Stimulated activated memory B cell treated with anti-CD40 and anti-IgM and Interleukin-4, amounts not matched to agents 10 μg/mL and 1 μg/mL and 100 μg/mL, for 72 hours (primary cell): ENCODE measurements around the gene SLC36A1.
"Not testable (repeated sequence)": the region's sequence is repeated elsewhere in the genome, so short reads cannot be mapped to it uniquely, and the experiment has no call there.

Source experiments
- ATAC-seq: fragments of 150-1000 bp; cut with Tn5 transposase; 2 replicates; pipeline ENCODE4 v1.10.0; 2021
- H3K27ac Mint-ChIP-seq: one replicate; pipeline ENCODE4 v1.8.0; 2022; ENCODE audit warnings: mild to moderate bottlenecking, mixed read lengths
- H3K27me3 Mint-ChIP-seq: one replicate; pipeline ENCODE4 v1.8.0; 2022; ENCODE audit warnings: mixed read lengths
- H3K36me3 Mint-ChIP-seq: one replicate; pipeline ENCODE4 v1.8.0; 2022; ENCODE audit warnings: mixed read lengths
- H3K4me1 Mint-ChIP-seq: one replicate; pipeline ENCODE4 v1.8.0; 2022; ENCODE audit warnings: mixed read lengths
- H3K4me3 Mint-ChIP-seq: one replicate; pipeline ENCODE4 v1.8.0; 2022; ENCODE audit warnings: mild to moderate bottlenecking, moderate library complexity, mixed read lengths
- H3K9me3 Mint-ChIP-seq: one replicate; pipeline ENCODE4 v1.8.0; 2022; ENCODE audit warnings: mixed read lengths

Gene SLC36A1

DNA sequence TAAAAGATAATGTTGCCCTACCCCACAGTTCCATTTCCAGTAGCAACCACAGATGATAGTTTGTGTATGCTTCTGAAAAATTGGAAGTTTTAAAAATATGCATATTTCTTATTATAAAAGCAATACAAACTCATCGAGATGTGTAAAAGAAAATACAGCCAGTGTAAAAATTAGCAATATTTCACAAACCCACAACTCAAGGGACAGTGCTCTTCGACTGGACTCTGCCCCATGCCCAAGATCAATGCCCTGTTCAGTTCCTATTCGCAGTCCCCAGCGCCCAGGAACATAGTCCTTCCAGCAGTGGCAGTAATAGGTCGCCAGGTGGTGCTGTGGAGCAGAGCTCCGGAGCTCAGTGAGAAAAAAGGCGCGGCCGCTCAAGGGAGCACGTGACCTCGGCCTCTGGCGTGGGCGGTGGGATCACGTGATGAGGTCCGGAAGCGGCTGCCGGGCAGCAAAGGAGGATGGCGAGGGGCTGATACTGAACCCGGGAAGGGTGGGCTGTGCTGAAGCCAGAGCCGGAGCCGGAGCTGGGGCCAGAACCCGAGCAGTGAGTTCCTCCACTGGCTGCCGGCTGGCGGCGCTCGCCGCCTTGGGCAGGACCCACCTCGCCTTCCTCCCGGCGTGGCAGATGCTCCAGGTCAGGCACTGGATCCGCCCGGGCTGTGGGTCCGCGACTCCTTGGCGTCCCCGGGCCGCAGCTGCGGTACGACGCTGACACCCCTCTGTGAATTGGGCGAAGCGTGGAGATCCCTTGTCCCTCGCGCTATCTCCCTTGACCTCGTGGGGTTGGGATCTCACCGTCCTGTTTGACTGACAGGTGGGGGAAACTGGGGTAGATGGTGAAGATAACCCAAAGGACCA is at the start of gene SLC36A1:
Gene SLC36A1, plus strand, starts transcription at position 430 of the 864 bp plus-strand sequence. CDS start 11,190 bp downstream, outside the sequence.
- H3K4me1 Mint-ChIP-seq, result peaks cover 38% of the 10 kb centered on the region
- H3K9me3 Mint-ChIP-seq, result no peaks in the 10 kb centered on the region
- peaks cover 10% of the 10 kb centered on the region for H3K27me3 Mint-ChIP-seq
- ATAC-seq, result peak; percentile 91
- H3K4me3 Mint-ChIP-seq, result peak within 1 kb of the TSS; percentile 94
- H3K36me3 Mint-ChIP-seq, result peaks cover 5% of the 10 kb centered on the region
- H3K27ac Mint-ChIP-seq, result peak within 1 kb of the TSS; percentile 82

DNA sequence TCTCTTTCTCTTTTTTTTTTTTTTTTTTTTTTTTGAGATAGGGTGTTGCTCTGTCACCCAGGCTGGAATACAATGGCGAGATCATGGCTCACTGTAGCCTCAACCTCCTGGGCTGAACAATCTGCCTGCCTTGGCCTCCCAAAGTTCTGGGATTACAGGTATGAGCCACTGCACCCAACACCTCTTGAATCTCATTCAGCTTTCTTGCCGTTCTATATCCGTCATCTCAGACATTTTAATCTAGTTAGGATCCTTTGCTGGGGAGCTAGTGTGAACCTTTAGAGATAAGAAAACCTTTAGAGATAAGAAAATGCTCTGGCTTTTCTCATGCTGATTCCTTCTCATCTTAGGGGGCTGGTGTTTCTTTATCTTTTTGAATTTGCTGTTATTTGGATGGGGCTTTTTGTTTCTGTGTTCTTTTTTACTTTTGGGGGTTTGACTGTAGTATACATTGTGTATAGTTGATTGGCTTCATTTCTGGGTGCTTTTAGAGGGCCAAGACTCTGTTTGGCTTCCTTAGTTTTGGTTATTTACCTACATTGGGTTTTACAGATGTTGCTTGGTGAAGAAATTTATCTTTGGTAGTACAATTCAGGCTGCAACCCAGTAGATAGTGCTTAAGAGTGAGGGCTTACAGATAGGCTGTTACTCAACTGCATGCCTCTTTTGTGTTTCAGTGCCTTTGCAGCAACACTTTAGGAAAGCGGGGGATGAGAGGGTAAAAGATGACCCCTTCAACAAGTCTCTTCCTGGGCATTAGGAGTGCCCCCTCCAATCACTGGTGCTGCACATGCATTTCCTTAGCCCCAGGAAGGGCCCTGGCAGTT is 41.9 kb upstream of the SLC36A1 start:
- Mint-ChIP-seq H3K36me3 (no peaks in the 10 kb centered on the region), H3K27me3 (peaks cover 62% of the 10 kb centered on the region), H3K9me3 (peaks cover 5% of the 10 kb centered on the region), H3K27ac (no peak overlapping the region), H3K4me3 (no peak overlapping the region), H3K4me1 (peaks cover 6% of the 10 kb centered on the region)
- ATAC-seq, result no peak

DNA sequence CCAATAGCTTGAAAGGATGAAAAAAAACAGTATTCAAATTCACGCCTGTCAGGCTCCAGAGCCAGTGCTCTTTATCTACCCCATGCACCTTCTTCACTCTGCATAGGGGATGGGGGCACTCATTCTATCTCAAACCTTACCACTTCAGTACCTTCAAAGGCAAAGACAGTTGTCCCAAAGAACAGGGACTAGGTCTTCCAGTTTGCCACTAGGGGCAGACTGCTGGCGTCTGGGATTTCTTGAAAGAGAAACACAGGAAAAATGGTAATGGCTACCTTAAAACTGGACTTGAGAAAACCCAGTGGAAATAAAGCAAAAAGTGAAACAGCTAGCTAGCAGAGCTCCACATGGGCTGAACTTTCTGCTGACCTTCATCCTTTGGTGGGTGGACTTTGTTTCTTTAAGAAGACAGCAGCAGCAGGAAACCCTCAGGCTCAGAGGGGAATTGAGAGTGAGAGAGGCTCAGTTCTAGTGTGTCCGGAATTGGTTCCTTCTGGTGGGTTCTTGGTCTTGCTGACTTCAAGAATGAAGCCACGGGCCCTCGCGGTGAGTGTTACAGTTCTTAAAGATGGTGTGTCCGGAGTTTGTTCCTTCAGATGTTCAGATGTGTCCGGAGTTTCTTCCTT is 41.0 kb upstream of the SLC36A1 start:
- H3K27ac Mint-ChIP-seq, result no peak overlapping the region
- ATAC-seq, result peak; percentile 51
- H3K4me3 Mint-ChIP-seq, result no peak overlapping the region
- H3K27me3 Mint-ChIP-seq, result peaks cover 54% of the 10 kb centered on the region
- peaks cover 6% of the 10 kb centered on the region for H3K4me1 Mint-ChIP-seq
- H3K9me3 Mint-ChIP-seq, result peaks cover 1% of the 10 kb centered on the region
- no peaks in the 10 kb centered on the region for H3K36me3 Mint-ChIP-seq

DNA sequence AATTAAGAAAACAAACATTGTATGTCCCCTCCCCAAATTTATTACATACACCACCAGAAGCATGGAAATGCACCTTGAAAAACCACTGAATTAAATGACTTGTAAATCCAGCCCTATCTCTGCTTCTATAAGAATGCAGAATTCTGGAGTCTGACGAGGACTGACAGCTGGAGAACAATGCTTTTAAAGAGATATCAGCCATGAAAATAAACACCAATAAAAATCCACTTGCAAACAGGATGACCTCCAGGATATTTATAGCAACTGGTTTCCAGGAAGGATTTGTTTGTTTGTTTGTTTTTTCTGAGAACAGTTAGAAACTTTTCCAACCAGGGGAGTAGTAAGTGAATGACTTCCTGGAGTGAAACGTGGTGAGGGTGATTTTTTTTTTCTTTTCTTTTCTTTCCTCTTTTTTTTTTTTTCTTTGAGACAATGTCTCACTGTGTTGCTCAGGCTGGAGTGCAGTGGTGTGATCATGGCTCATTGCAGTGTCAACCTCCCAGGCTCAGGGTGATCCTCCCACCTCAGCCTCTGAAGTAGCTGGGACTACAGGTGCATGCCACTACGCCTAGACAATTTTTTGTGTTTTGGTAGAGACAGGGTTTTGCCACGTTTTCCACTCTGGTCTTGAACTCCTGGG is 38.7 kb upstream of the SLC36A1 start:
- H3K36me3 Mint-ChIP-seq, result no peaks in the 10 kb centered on the region
- peaks cover 6% of the 10 kb centered on the region for H3K4me1 Mint-ChIP-seq
- ATAC-seq, result no peak
- no peak overlapping the region for H3K4me3 Mint-ChIP-seq
- H3K9me3 Mint-ChIP-seq, result no peaks in the 10 kb centered on the region
- H3K27ac Mint-ChIP-seq, result no peak overlapping the region
- peaks cover 31% of the 10 kb centered on the region for H3K27me3 Mint-ChIP-seq

DNA sequence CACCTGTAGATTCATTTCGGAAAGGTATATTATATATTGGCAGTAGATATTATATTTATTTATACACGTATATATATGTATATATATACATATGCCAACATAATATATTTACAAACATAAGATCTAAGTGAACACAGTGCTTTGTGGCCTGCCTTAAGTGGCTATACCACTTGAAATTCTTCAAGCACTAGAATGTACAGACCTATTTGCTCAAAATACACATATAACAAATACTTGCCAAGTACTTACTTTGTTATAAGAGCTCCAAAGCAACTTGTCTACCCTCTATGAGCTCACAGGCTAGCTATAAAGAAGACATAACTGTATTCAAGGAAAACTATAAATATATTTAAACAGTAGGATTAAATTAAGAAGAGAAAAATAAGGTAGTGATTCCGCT is 33.6 kb upstream of the SLC36A1 start:
- peaks cover 11% of the 10 kb centered on the region for H3K9me3 Mint-ChIP-seq
- ATAC-seq, result no peak
- H3K36me3 Mint-ChIP-seq, result peaks cover 10% of the 10 kb centered on the region
- H3K27ac Mint-ChIP-seq, result no peak overlapping the region
- no peak overlapping the region for H3K4me3 Mint-ChIP-seq
- H3K27me3 Mint-ChIP-seq, result peaks cover 5% of the 10 kb centered on the region
- no peaks in the 10 kb centered on the region for H3K4me1 Mint-ChIP-seq

DNA sequence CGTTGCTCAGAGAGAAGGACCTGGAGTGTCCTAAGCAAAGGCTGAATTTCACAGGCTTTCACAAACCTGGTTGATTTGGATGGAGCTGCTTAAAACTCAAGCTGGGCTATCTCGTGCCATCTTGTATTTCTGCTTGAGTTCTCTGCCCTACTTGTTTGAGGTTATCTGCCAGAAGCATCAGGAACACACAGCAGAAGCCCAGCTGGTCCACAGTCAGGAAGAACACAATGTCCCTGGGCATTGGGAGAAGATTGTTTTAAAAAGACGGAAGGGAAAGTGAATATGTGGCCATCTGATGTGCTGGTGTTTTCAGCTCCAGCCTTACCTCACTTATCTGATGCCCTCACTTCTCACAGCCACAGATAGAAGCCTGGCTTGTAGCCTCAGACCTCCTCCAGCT is 32.9 kb upstream of the SLC36A1 start:
- H3K4me3 Mint-ChIP-seq, result no peak overlapping the region
- H3K27me3 Mint-ChIP-seq, result no peaks in the 10 kb centered on the region
- H3K27ac Mint-ChIP-seq, result no peak overlapping the region
- peaks cover 11% of the 10 kb centered on the region for H3K9me3 Mint-ChIP-seq
- no peak for ATAC-seq
- H3K36me3 Mint-ChIP-seq, result peaks cover 10% of the 10 kb centered on the region
- no peaks in the 10 kb centered on the region for H3K4me1 Mint-ChIP-seq

DNA sequence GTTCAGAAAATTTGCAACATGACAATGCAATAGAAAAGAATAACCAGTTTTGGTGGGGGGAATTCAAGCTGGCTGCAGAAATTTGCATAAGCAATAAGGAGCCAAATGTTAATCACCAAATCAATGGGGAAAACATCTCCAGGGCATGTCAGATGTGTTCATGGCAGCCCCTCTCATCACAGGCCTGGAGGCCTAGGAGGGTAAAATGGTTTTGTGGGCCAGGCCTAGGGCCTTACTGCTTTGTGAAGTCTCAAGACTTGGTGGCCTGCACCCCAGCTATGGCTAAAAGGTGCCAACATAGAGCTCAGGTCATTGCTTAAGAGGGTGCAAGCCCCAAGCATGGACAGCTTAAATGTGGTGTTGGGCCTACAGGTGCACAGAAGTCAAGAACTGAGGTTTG is 29.7 kb upstream of the SLC36A1 start:
- no peak overlapping the region for H3K4me3 Mint-ChIP-seq
- H3K9me3 Mint-ChIP-seq, result peaks cover 14% of the 10 kb centered on the region
- no peaks in the 10 kb centered on the region for H3K4me1 Mint-ChIP-seq
- H3K27ac Mint-ChIP-seq, result no peak overlapping the region
- peaks cover 20% of the 10 kb centered on the region for H3K27me3 Mint-ChIP-seq
- peaks cover 14% of the 10 kb centered on the region for H3K36me3 Mint-ChIP-seq
- ATAC-seq, result no peak

DNA sequence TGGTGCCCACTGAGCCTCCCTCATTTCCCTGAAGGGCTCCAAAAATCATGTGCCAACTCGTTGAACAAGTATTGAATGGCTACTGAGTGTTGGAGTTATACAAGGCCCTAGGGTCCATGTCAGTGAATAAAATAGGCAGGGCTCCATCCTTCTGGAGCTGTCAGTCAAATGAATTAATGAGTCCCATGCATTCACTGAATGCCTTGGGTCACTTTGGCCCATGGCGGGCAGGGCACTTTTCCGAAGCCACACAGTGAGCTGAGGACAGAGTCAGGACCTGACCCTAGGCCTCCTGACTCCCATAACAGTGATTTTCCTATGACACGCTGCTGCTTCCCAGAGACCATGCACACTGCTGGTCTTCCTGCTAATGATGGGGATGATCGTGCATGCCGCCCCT is 27.3 kb upstream of the SLC36A1 start:
- Mint-ChIP-seq H3K27me3 (peaks cover 35% of the 10 kb centered on the region), H3K36me3 (peaks cover 14% of the 10 kb centered on the region), H3K4me1 (no peaks in the 10 kb centered on the region), H3K9me3 (peaks cover 14% of the 10 kb centered on the region), H3K27ac (no peak overlapping the region), H3K4me3 (no peak overlapping the region)
- ATAC-seq, result no peak

DNA sequence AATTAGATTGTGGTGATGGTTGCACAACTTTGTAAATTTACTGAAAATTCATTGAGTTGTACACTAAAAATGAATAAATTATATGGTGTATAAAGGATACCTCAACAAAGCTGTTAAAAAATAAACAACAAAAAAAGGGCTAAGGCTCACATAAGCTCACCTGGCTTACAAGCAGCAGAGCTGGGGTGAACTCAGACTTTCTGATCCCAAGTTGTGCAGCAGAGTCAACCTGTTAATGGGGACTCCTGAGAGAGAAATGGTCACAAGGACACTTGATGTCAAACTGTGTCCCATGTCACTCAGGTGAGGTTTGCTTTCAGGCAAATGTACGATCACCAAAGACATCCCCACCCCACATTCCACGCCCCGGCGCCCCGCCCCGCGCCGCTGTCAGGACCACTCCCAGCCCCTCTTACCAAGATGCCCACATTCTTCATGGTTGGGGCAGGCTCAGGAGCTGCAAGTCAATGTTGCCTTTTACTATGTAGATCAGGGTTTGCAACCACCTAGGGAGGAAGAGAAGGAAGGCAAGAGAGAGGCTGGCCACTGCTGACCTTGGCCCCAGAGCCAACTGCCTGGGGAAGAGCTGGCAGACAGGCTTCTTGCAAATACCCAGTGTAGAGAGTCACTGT is 22.4 kb upstream of the SLC36A1 start:
- peaks cover 2% of the 10 kb centered on the region for H3K9me3 Mint-ChIP-seq
- no peak overlapping the region for H3K27ac Mint-ChIP-seq
- H3K4me3 Mint-ChIP-seq, result no peak overlapping the region
- peaks cover 4% of the 10 kb centered on the region for H3K36me3 Mint-ChIP-seq
- peaks cover 35% of the 10 kb centered on the region for H3K27me3 Mint-ChIP-seq
- ATAC-seq, result no peak
- H3K4me1 Mint-ChIP-seq, result peaks cover 26% of the 10 kb centered on the region

DNA sequence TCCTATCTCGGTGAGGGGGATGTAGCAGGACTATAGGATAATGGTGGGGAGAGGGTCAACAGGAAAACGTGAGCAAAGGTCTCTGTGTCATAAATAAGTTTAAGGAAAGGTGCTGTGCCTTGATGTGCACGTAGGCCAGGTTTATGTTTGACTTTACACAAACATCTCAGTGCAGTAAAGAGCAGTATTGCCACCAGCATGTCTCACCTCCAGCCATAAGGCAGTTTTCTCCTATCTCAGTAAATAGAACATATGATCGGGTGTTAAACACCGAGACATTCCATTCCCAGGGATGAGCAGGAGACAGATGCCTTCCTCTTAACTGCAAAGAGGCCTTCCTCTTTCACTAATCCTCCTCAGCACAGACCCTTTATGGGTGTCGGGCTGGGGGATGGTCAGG is 21.1 kb upstream of the SLC36A1 start:
- H3K4me3 Mint-ChIP-seq, result not testable (repeated sequence)

DNA sequence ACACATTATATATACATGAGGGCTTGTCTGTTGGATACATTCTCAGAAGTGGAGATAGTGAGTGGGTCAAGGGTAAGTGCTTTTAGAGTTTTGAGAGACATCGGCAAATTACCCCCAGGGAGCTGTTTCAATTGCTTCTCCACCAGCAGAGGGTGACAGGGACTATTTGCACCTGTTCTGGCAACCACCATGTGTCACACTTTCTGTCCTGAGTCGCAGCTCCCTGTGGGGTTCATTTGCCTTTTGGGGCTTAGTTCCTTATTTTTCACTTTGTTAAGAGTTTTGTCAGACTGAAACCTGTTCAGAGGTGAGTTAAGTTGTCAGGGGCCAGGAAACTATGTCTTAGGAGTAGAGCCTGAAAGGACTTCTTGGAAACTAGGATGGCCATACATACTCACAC is 20.1 kb upstream of the SLC36A1 start:
- Mint-ChIP-seq H3K4me3 (no peak overlapping the region), H3K27ac (peak overlapping the region; percentile 70), H3K4me1 (peaks cover 26% of the 10 kb centered on the region), H3K9me3 (no peaks in the 10 kb centered on the region), H3K36me3 (no peaks in the 10 kb centered on the region), H3K27me3 (peaks cover 20% of the 10 kb centered on the region)
- peak; percentile 97 for ATAC-seq

More for the DNA sequence above, 21.1 kb upstream of the SLC36A1 start:
- not testable (repeated sequence) for H3K9me3 Mint-ChIP-seq, ATAC-seq, H3K36me3 Mint-ChIP-seq
- Mint-ChIP-seq H3K27ac (peak overlapping the region; percentile 70), H3K4me1 (peaks cover 26% of the 10 kb centered on the region), H3K27me3 (peaks cover 29% of the 10 kb centered on the region)

DNA sequence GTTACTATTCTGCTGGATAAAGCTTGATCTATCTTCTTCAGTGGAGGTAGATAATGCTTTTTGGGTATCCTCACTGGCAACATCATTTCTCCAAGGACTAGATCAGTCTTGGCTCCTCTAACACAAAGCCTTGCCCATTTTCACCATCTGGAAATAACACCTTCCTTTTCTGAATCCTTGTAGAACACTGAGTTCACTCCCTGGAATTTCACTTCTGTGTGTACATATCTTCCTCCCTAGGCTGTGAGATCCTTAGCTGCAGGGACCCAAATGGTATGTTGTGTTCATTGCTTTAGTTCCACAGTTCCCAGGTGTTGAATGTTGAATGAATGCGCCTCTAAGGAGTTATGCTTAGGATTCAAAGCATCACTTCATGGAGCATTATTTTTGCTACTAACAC is 16.7 kb upstream of the SLC36A1 start:
- Mint-ChIP-seq H3K9me3 (no peaks in the 10 kb centered on the region), H3K4me3 (no peak overlapping the region), H3K36me3 (no peaks in the 10 kb centered on the region), H3K4me1 (peaks cover 26% of the 10 kb centered on the region), H3K27ac (no peak overlapping the region), H3K27me3 (peaks cover 14% of the 10 kb centered on the region)
- no peak for ATAC-seq

DNA sequence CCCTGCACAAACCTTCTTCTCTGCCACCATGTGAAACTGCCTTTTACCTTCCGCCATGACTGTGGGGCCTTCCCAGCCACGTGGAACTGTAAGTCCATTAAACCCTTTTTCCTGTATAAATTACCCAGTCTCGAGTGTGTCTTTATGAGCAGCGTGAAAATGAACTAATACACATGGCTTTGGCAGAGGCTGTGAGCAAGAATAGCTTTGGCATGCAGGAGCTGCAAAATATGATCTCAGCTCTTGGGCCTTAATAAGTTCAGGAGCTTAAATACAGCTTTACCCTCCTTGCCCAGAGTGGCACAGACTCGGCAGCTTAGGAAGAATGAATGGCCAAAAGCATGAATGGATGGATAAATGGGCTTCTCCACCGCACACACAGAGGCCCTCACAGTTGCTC is 15.7 kb upstream of the SLC36A1 start:
- Mint-ChIP-seq H3K9me3 (no peaks in the 10 kb centered on the region), H3K36me3 (no peaks in the 10 kb centered on the region), H3K27ac (no peak overlapping the region), H3K4me3 (no peak overlapping the region), H3K4me1 (peaks cover 17% of the 10 kb centered on the region), H3K27me3 (peaks cover 14% of the 10 kb centered on the region)
- ATAC-seq, result no peak

DNA sequence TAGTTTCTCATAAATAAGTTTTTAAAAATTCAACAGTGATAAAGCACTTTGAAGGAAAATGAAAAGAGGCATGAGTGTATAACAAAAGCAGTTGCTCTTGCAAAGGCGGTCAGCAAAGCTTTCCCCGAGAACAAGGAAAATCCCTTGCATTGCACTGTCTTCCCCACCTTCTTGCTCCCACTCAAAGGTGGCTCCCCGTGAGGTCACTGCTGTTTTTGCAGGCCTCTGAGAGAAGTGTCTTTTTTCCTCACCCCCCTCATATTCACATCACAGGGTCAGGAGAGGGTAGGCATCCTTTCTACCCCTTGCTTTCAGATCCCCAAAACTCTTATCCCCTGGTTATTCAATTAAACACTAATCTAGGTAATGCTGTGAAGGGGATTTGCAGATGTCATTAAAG is 15.2 kb upstream of the SLC36A1 start:
- peaks cover 14% of the 10 kb centered on the region for H3K27me3 Mint-ChIP-seq
- no peaks in the 10 kb centered on the region for H3K9me3 Mint-ChIP-seq
- no peak for ATAC-seq
- no peaks in the 10 kb centered on the region for H3K36me3 Mint-ChIP-seq
- no peak overlapping the region for H3K4me3 Mint-ChIP-seq
- peaks cover 13% of the 10 kb centered on the region for H3K4me1 Mint-ChIP-seq
- no peak overlapping the region for H3K27ac Mint-ChIP-seq
